H7 (cell line): ENCODE measurements around the gene TRAPPC3. TPM values are rescaled to one million over a fixed set of nuclear protein-coding genes. Genes with fewer than 3 reads are reported as not detected.
"Not testable (repeated sequence)": the region's sequence is repeated elsewhere in the genome, so short reads cannot be mapped to it uniquely, and the experiment has no call there.

Experiments used
- DNase-seq: peaks from one replicate; pipeline ENCODE4 v3.0.0; 2012
- H3K27me3 ChIP-seq: 2 replicates; pipeline ENCODE4 v1.6.0; 2011; ENCODE audit warnings: mild to moderate bottlenecking, low read length; ENCODE audit not compliant: control insufficient read depth, insufficient read depth
- H3K36me3 ChIP-seq: replicated peaks from 2 replicates; pipeline ENCODE4 v1.5.1; 2011; ENCODE audit warnings: low read length; ENCODE audit not compliant: control insufficient read depth, insufficient read depth
- H3K4me3 ChIP-seq: 2 replicates; pipeline ENCODE4 v1.5.1; 2011; ENCODE audit warnings: low read depth, mild to moderate bottlenecking, control low read depth, low read length, moderate library complexity; ENCODE audit not compliant: insufficient read depth
- total RNA-seq: library from RNA; depleted of rRNA; stranded (reverse); fragments of >200 nt; shearing (Covaris generic); gene quantifications from 2 replicates; pipeline ENCODE4 v1.2.3, GENCODE V29; 2014

Gene TRAPPC3
- total RNA-seq, 1 experiment from 2014 or later, result 97.3 TPM

- Histone ChIP-seq H3K36me3 (peaks cover 1% of the 10 kb centered on the region; the same call in 1 of the 2 replicates), H3K4me3 (no peak overlapping the region), H3K27me3 (peaks cover 6% of the 10 kb centered on the region)
- no peak for DNase-seq
Measured at GRCh38 chr1:36159614-36160387, 10.5 kb upstream of the TRAPPC3 start.

GRCh38 chr1:36158827-36159252 is 9.6 kb upstream of the TRAPPC3 start:
- H3K4me3 ChIP-seq, H3K36me3 ChIP-seq, DNase-seq: not testable (repeated sequence)
- peaks cover 14% of the 10 kb centered on the region for H3K27me3 ChIP-seq

GRCh38 chr1:36157973-36158826 is 8.9 kb upstream of the TRAPPC3 start:
- Histone ChIP-seq H3K36me3 (peaks cover 1% of the 10 kb centered on the region; the same call in 1 of the 2 replicates), H3K27me3 (peaks cover 21% of the 10 kb centered on the region), H3K4me3 (no peak overlapping the region; the same call in 1 of the 2 replicates)
- no peak for DNase-seq

- Histone ChIP-seq H3K36me3 (peaks cover 1% of the 10 kb centered on the region; the same call in 1 of the 2 replicates), H3K27me3 (peaks cover 26% of the 10 kb centered on the region), H3K4me3 (peak overlapping the region; percentile 89)
- DNase-seq, result peak; percentile 79
Measured at GRCh38 chr1:36157115-36157903, 8.0 kb upstream of the TRAPPC3 start.

- DNase-seq, result peak; percentile 96
- H3K27me3 ChIP-seq, result peaks cover 27% of the 10 kb centered on the region
Measured at GRCh38 chr1:36156329-36157114, 7.2 kb upstream of the TRAPPC3 start.

GRCh38 chr1:36155408-36156328 is 6.4 kb upstream of the TRAPPC3 start, which contains the start of gene MAP7D1:
MAP7D1 (plus strand) TSS chr1:36156160; CDS start chr1:36156418, 258 bp downstream.
- Histone ChIP-seq H3K36me3 (peaks cover 1% of the 10 kb centered on the region; the same call in 1 of the 2 replicates), H3K4me3 (peak within 1 kb of the TSS; percentile 89), H3K27me3 (peaks cover 28% of the 10 kb centered on the region)
- DNase-seq, result peak; percentile 95

More at GRCh38 chr1:36156329-36157114, 7.2 kb upstream of the TRAPPC3 start:
- Histone ChIP-seq H3K36me3 (peaks cover 1% of the 10 kb centered on the region; the same call in 1 of the 2 replicates), H3K4me3 (peak overlapping the region; percentile 89)

- H3K27me3 ChIP-seq, result peaks cover 28% of the 10 kb centered on the region
- DNase-seq, result peak; percentile 73
- H3K4me3 ChIP-seq, result peak overlapping the region; percentile 89
- H3K36me3 ChIP-seq, result peaks cover 1% of the 10 kb centered on the region; the same call in 1 of the 2 replicates
Measured at GRCh38 chr1:36154765-36155407, 5.6 kb upstream of the TRAPPC3 start.

- Histone ChIP-seq H3K27me3 (peaks cover 28% of the 10 kb centered on the region), H3K36me3 (no peaks in the 10 kb centered on the region; the same call in 1 of the 2 replicates), H3K4me3 (no peak overlapping the region)
- no peak for DNase-seq
Measured at GRCh38 chr1:36154335-36154734, 5.0 kb upstream of the TRAPPC3 start.

GRCh38 chr1:36153476-36153875 is 4.2 kb upstream of the TRAPPC3 start:
- no peak overlapping the region for H3K4me3 ChIP-seq
- H3K27me3 ChIP-seq, result peaks cover 28% of the 10 kb centered on the region
- DNase-seq, result no peak
- H3K36me3 ChIP-seq, result no peaks in the 10 kb centered on the region; the same call in 1 of the 2 replicates

GRCh38 chr1:36151845-36152203 is 2.5 kb upstream of the TRAPPC3 start:
- Histone ChIP-seq H3K36me3 (no peaks in the 10 kb centered on the region), H3K4me3 (no peak overlapping the region), H3K27me3 (peaks cover 28% of the 10 kb centered on the region)
- DNase-seq, result no peak

GRCh38 chr1:36151134-36151844 is 2.0 kb upstream of the TRAPPC3 start:
- peaks cover 28% of the 10 kb centered on the region for H3K27me3 ChIP-seq
- DNase-seq, result no peak
- H3K4me3 ChIP-seq, result no peak overlapping the region
- no peaks in the 10 kb centered on the region for H3K36me3 ChIP-seq
